HG03064 (cell line): ENCODE measurements around the gene CSPG4.
"Not testable (repeated sequence)": the region's sequence is repeated elsewhere in the genome, so short reads cannot be mapped to it uniquely, and the experiment has no call there.

Experiments used
- ATAC-seq: cut with Tn5 transposase; IDR thresholded peaks from one replicate; pipeline ENCODE4 v1.9.1; 2021; ENCODE audit warnings: low read depth; ENCODE audit not compliant: unreplicated experiment

Gene CSPG4

DNA sequence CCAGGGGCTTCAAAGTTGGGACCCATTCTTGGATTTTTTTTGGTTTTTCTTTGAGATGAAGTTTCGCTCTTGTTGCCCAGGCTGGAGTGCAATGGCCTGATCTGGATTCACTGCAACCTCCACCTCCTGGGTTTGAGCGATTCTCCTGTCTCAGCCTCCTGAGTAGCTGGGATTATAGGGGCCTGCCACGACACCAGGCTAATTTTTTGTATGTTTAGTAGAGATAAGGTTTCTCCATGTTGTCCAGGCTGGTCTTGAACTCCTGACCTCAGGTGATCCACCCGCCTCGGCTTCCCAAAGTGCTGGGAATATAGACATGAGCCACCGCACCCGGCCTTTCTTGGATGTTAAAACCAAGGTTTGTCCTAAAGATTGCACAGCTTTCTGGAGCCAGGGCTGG lies 78.7 kb downstream of the CSPG4 start:
- ATAC-seq = not testable (repeated sequence)

DNA sequence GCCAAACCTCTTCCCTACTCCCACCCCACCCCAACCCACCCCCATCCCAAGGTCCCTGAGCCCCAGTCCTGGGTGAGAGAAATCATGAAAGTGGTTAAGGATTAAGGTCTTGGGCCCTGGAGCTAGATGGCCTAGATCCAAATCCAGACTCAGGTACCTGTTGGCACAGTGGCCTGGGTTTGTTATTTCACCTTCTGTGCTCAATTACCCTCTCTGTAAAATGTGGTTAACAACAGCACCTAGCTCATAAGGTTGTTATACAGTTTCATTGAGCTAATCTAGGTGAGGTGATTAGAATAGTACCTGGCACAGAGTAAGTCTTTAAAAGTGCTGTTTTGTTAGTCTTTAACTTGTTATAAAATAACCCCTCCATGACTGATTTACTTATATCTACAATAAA lies 80.7 kb downstream of the CSPG4 start:
- ATAC-seq = no peak

DNA sequence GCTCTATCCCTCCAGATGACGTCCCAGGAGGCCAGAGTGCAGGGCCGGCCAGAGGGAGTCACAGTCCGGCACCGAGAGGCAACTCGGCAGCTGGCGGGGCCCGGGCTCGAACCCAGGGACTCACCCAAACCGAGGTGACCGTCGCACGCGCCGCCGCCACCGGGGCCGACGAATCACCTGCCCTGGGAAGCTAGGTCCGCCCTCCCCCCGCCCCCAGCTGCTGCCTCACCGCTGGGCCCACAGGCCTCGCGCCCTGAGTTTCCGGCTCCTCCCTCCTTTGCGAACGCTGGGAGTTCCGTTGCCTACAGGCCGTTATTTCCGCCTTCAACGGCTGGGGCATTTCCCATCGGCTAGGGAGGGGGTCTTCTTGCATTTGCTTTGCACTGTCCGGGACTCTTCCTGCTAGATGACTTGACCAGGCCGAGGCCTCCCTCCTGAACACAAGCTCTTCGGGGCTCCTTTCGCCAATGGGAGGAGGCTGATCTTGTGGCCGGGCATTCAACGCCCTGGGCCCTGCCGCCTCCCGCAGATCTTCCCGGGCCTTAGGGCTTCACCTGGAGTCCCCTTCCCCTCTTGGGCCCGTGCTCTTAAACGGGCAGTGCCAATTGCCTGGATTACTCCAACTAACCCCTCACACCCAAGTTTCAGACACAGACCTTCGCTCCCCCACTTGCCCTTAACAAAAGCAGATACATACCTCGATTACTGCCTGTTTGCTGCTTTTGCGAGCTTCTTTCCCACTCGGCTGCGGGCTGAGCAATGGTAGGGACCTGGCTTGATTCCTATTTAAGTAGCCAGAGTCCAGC lies 86.9 kb downstream of the CSPG4 start, which contains the start of gene SNUPN:
SNUPN (minus strand) TSS at position 184 of the 806 bp plus-strand sequence. CDS start 4,674 bp downstream, outside the sequence.
- no peak for ATAC-seq
